GM11168 (cell line): ENCODE measurements around the gene PPP1R9A.
"Not testable (repeated sequence)": the region's sequence is repeated elsewhere in the genome, so short reads cannot be mapped to it uniquely, and the experiment has no call there.

Experiments used
- in situ Hi-C: fragments of 300-500 bp; cut with MboI; formaldehyde crosslinking; loops from one replicate; pipeline ENCODE4 v1.12.0; 2022; ENCODE audit warnings: low sequenced_read_pairs; ENCODE audit not compliant: unreplicated experiment

The PPP1R9A gene

GRCh38 chr7:94971051-94971867 is 63.9 kb downstream of the PPP1R9A start:
- in situ Hi-C loops, result no loop called here

- in situ Hi-C loops, result no loop called here
Observed at GRCh38 chr7:94972296-94972695, 64.9 kb downstream of the PPP1R9A start.

GRCh38 chr7:94973844-94974243 is 66.5 kb downstream of the PPP1R9A start:
- in situ Hi-C loops, result no loop called here

GRCh38 chr7:94974423-94974822 is 67.0 kb downstream of the PPP1R9A start:
- in situ Hi-C loops, result no loop called here

GRCh38 chr7:94975336-94975735 is 67.9 kb downstream of the PPP1R9A start:
- in situ Hi-C loops, result no loop called here

- in situ Hi-C loops, result no loop called here
Observed at GRCh38 chr7:94980418-94981142, 73.2 kb downstream of the PPP1R9A start.

GRCh38 chr7:94995921-94996320 is 88.5 kb downstream of the PPP1R9A start:
- in situ Hi-C loops, result no loop called here

GRCh38 chr7:94996369-94996768 is 89.0 kb downstream of the PPP1R9A start:
- in situ Hi-C loops, result no loop called here

GRCh38 chr7:94997547-94997946 is 90.2 kb downstream of the PPP1R9A start:
- in situ Hi-C loops, result no loop called here

GRCh38 chr7:94998266-94999068 is 91.1 kb downstream of the PPP1R9A start:
- in situ Hi-C loops, result no loop called here

GRCh38 chr7:94999069-94999351 is 91.6 kb downstream of the PPP1R9A start:
- in situ Hi-C loops, result no loop called here

- in situ Hi-C loops, result not testable (repeated sequence)
Observed at GRCh38 chr7:94999601-95000000, 92.2 kb downstream of the PPP1R9A start.

- in situ Hi-C loops, result no loop called here
Observed at GRCh38 chr7:95001258-95001657, 93.9 kb downstream of the PPP1R9A start.

GRCh38 chr7:95001815-95002561 is 94.6 kb downstream of the PPP1R9A start:
- in situ Hi-C loops, result no loop called here

- in situ Hi-C loops, result no loop called here
Observed at GRCh38 chr7:95002775-95003174, 95.4 kb downstream of the PPP1R9A start.

GRCh38 chr7:95004618-95005247 is 97.3 kb downstream of the PPP1R9A start:
- in situ Hi-C loops, result no loop called here

GRCh38 chr7:95006010-95006409 is 98.6 kb downstream of the PPP1R9A start:
- in situ Hi-C loops, result no loop called here

- in situ Hi-C loops, result not testable (repeated sequence)
Observed at GRCh38 chr7:95008773-95009172, 101.4 kb downstream of the PPP1R9A start.

GRCh38 chr7:95011146-95011928 is 103.9 kb downstream of the PPP1R9A start:
- in situ Hi-C loops, result no loop called here
